Gastroesophageal sphincter (tissue), 3 donors: ENCODE measurements around the gene DEDD2.

ENCODE experiments used
- POLR2AphosphoS5 ChIP-seq: sonication (generic); formaldehyde crosslinking; IDR thresholded peaks from one replicate; pipeline ENCODE4 v1.6.1; 2017; ENCODE audit warnings: antibody characterized with exemption
- TF ChIP-seq, protein P1 (sequence below), 4 experiments: fragments of 200-600 bp in 2 of 4; fragments of 450-650 bp in 2 of 4; sonication (generic) in 1 of 4; IDR thresholded peaks; one replicate each; pipeline ENCODE4 v1.5.1; 2017 to 2019; ENCODE audit warnings: antibody characterized with exemption in 4 of 4, mild to moderate bottlenecking in 2 of 4, moderate library complexity in 2 of 4

DNA sequence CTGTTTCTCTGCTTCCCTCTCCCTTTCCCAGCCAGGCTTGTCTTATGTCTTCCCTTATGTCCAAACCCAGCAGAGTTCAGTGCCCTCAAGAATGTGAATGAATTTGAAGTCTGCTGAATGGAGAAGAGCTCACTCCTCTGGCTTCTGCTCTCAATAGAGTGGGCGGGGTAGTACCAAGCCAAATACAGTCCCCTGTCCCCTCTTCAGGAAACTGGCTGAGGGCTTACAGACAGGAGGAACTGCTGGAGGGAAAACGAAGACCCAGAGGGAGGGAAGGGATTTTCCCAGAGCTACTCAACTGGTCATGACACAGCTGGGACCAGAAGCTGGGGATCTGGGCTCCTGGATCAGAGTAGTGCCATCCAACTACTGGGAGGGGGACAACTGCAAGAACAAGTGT, 52.3 kb downstream of the DEDD2 start:
- TF ChIP-seq POLR2AphosphoS5 = no peak
- TF ChIP-seq, protein P1, sequence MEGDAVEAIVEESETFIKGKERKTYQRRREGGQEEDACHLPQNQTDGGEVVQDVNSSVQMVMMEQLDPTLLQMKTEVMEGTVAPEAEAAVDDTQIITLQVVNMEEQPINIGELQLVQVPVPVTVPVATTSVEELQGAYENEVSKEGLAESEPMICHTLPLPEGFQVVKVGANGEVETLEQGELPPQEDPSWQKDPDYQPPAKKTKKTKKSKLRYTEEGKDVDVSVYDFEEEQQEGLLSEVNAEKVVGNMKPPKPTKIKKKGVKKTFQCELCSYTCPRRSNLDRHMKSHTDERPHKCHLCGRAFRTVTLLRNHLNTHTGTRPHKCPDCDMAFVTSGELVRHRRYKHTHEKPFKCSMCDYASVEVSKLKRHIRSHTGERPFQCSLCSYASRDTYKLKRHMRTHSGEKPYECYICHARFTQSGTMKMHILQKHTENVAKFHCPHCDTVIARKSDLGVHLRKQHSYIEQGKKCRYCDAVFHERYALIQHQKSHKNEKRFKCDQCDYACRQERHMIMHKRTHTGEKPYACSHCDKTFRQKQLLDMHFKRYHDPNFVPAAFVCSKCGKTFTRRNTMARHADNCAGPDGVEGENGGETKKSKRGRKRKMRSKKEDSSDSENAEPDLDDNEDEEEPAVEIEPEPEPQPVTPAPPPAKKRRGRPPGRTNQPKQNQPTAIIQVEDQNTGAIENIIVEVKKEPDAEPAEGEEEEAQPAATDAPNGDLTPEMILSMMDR (IDR thresholded peaks at IDR 0.05) = no peak
